ENCODE results near the gene MDGA2.

MDGA2 gene

GRCh38 chr14:47044841-47045240 lies 630.6 kb downstream of the MDGA2 start:
- TF ChIP-seq, protein P1, sequence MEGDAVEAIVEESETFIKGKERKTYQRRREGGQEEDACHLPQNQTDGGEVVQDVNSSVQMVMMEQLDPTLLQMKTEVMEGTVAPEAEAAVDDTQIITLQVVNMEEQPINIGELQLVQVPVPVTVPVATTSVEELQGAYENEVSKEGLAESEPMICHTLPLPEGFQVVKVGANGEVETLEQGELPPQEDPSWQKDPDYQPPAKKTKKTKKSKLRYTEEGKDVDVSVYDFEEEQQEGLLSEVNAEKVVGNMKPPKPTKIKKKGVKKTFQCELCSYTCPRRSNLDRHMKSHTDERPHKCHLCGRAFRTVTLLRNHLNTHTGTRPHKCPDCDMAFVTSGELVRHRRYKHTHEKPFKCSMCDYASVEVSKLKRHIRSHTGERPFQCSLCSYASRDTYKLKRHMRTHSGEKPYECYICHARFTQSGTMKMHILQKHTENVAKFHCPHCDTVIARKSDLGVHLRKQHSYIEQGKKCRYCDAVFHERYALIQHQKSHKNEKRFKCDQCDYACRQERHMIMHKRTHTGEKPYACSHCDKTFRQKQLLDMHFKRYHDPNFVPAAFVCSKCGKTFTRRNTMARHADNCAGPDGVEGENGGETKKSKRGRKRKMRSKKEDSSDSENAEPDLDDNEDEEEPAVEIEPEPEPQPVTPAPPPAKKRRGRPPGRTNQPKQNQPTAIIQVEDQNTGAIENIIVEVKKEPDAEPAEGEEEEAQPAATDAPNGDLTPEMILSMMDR (IDR thresholded peaks at IDR 0.05; ENCODE audit: unreplicated experiment in 3 of 3): peak; percentile 40 to 55 (median 45)
- H3K27ac Mint-ChIP-seq: no peak overlapping the region
- peaks cover 4% of the 10 kb centered on the region for H3K4me1 Mint-ChIP-seq
- H3K36me3 Mint-ChIP-seq (ENCODE audit: low read depth): no peaks in the 10 kb centered on the region
- H3K27me3 Mint-ChIP-seq (ENCODE audit: low read depth): no peaks in the 10 kb centered on the region
- H3K9me3 Mint-ChIP-seq: no peaks in the 10 kb centered on the region
- no peak overlapping the region for H3K4me3 Mint-ChIP-seq

GRCh38 chr14:47040550-47040949 lies 634.9 kb downstream of the MDGA2 start:
- no peak overlapping the region for H3K4me3 Mint-ChIP-seq
- H3K36me3 Mint-ChIP-seq (ENCODE audit: low read depth): no peaks in the 10 kb centered on the region
- no peak overlapping the region for H3K27ac Mint-ChIP-seq
- TF ChIP-seq, protein P1 (IDR thresholded peaks at IDR 0.05; ENCODE audit: unreplicated experiment in 3 of 3): peak; percentile 53 to 71 (median 54)
- H3K9me3 Mint-ChIP-seq: no peaks in the 10 kb centered on the region
- peaks cover 4% of the 10 kb centered on the region for H3K4me1 Mint-ChIP-seq
- H3K27me3 Mint-ChIP-seq (ENCODE audit: low read depth): no peaks in the 10 kb centered on the region

GRCh38 chr14:47039336-47039735 lies 636.1 kb downstream of the MDGA2 start:
- Mint-ChIP-seq H3K4me1 (no peaks in the 10 kb centered on the region), H3K4me3 (no peak overlapping the region), H3K27ac (no peak overlapping the region), H3K9me3 (no peaks in the 10 kb centered on the region), H3K36me3 (ENCODE audit: low read depth) (no peaks in the 10 kb centered on the region), H3K27me3 (ENCODE audit: low read depth) (no peaks in the 10 kb centered on the region)
- TF ChIP-seq, protein P1 (IDR thresholded peaks at IDR 0.05; ENCODE audit: unreplicated experiment in 3 of 3): no peak

DNA sequence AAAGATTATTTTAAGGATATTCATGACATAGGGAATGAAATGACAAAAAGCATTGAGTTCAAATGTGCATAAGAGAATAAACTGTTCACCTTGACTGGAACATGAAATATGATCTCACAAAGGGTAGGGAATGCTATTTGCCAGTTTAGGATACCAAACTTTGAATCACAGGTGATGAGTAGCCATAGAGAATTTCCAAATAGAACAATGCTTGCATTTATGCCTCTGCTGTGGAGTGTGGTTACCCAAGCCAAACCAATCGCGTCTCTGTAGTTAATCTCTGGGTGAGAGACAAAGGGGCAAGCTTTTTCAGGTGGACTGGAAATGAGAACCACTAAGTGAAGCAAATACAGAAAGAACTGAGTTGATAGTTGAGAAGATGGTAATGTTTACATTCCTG lies 652.7 kb downstream of the MDGA2 start:
- H3K36me3 Mint-ChIP-seq (ENCODE audit: low read depth): no peaks in the 10 kb centered on the region
- TF ChIP-seq, protein P1 (IDR thresholded peaks at IDR 0.05; ENCODE audit: unreplicated experiment in 3 of 3): no peak
- no peak overlapping the region for H3K4me3 Mint-ChIP-seq

GRCh38 chr14:47020500-47020899 lies 654.9 kb downstream of the MDGA2 start:
- H3K36me3 Mint-ChIP-seq (ENCODE audit: low read depth): no peaks in the 10 kb centered on the region

More for the DNA sequence above, 652.7 kb downstream of the MDGA2 start:
- Mint-ChIP-seq H3K27me3 (ENCODE audit: low read depth) (no peaks in the 10 kb centered on the region), H3K4me1 (no peaks in the 10 kb centered on the region), H3K27ac (no peak overlapping the region), H3K9me3 (no peaks in the 10 kb centered on the region)

More at GRCh38 chr14:47020500-47020899, 654.9 kb downstream of the MDGA2 start:
- Mint-ChIP-seq H3K9me3 (no peaks in the 10 kb centered on the region), H3K27me3 (ENCODE audit: low read depth) (no peaks in the 10 kb centered on the region), H3K4me3 (no peak overlapping the region), H3K27ac (no peak overlapping the region), H3K4me1 (no peaks in the 10 kb centered on the region)
- TF ChIP-seq, protein P1 (IDR thresholded peaks at IDR 0.05; ENCODE audit: unreplicated experiment in 3 of 3): no peak
